ENCODE data around the gene BDH2.

BDH2 gene

GRCh38 chr4:103136671-103137445, 37.2 kb upstream of the BDH2 start:
- Histone ChIP-seq H3K4me2 (ENCODE audit: low read length) (no peak overlapping the region), H3K27ac (ENCODE audit: low read depth, low read length) (no peak overlapping the region), H3K4me3 (ENCODE audit: low read length) (no peak overlapping the region), H3K9me2 (replicated peaks; ENCODE audit: control insufficient read depth, low read length) (no peaks in the 10 kb centered on the region), H3K27me3 (ENCODE audit: control insufficient read depth, low read length) (no peaks in the 10 kb centered on the region), H4K20me1 (ENCODE audit: control insufficient read depth, insufficient read depth, low read depth, low read length) (no peaks in the 10 kb centered on the region), H3K9me3 (ENCODE audit: control insufficient read depth, insufficient read depth, low read length) (no peaks in the 10 kb centered on the region), H3K36me3 (ENCODE audit: control insufficient read depth, low read length) (peaks cover 88% of the 10 kb centered on the region), H3F3A (ENCODE audit: control insufficient read depth, insufficient read depth) (no peaks in the 10 kb centered on the region), H3K4me1 (ENCODE audit: control insufficient read depth, low read length) (no peaks in the 10 kb centered on the region), H3K79me2 (ENCODE audit: control insufficient read depth, low read length) (no peaks in the 10 kb centered on the region)
- TF ChIP-seq, protein P1, sequence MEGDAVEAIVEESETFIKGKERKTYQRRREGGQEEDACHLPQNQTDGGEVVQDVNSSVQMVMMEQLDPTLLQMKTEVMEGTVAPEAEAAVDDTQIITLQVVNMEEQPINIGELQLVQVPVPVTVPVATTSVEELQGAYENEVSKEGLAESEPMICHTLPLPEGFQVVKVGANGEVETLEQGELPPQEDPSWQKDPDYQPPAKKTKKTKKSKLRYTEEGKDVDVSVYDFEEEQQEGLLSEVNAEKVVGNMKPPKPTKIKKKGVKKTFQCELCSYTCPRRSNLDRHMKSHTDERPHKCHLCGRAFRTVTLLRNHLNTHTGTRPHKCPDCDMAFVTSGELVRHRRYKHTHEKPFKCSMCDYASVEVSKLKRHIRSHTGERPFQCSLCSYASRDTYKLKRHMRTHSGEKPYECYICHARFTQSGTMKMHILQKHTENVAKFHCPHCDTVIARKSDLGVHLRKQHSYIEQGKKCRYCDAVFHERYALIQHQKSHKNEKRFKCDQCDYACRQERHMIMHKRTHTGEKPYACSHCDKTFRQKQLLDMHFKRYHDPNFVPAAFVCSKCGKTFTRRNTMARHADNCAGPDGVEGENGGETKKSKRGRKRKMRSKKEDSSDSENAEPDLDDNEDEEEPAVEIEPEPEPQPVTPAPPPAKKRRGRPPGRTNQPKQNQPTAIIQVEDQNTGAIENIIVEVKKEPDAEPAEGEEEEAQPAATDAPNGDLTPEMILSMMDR (IDR thresholded peaks at IDR 0.05; ENCODE audit: low read depth, low read length, poor library complexity, severe bottlenecking) = no peak
- no peak for TF ChIP-seq EZH2phosphoT487 (IDR thresholded peaks at IDR 0.05; ENCODE audit: borderline replicate concordance, low read length)

DNA sequence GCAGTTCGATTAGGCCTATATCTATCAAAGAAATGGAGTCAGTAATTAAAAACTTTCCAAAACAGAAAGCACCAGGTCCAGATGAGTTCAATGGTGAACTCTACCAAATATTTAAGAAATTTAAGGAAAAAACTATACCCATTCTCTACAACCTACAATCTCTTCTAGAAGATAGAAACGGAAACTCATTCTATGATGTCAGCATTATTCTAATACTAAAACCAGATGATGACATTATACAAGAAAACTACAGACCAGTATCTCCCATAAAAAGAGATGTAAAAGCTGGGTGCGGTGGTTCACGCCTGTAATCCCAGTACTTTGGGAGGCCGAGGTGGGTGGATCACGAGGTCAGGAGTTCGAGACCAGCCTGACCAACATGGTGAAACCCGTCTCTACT, 29.5 kb upstream of the BDH2 start:
- Histone ChIP-seq H3K9me2 (replicated peaks; ENCODE audit: control insufficient read depth, low read length) (no peaks in the 10 kb centered on the region), H3K27me3 (ENCODE audit: control insufficient read depth, low read length) (no peaks in the 10 kb centered on the region), H3K4me3 (ENCODE audit: low read length) (no peak overlapping the region), H4K20me1 (ENCODE audit: control insufficient read depth, insufficient read depth, low read depth, low read length) (no peaks in the 10 kb centered on the region), H3K4me1 (ENCODE audit: control insufficient read depth, low read length) (no peaks in the 10 kb centered on the region), H3K79me2 (ENCODE audit: control insufficient read depth, low read length) (no peaks in the 10 kb centered on the region; the same call in 1 of the 2 replicates), H3K36me3 (ENCODE audit: control insufficient read depth, low read length) (peaks cover 88% of the 10 kb centered on the region), H3K27ac (ENCODE audit: low read depth, low read length) (no peak overlapping the region), H3F3A (ENCODE audit: control insufficient read depth, insufficient read depth) (no peaks in the 10 kb centered on the region), H3K9me3 (ENCODE audit: control insufficient read depth, insufficient read depth, low read length) (no peaks in the 10 kb centered on the region), H3K4me2 (ENCODE audit: low read length) (no peak overlapping the region)
- TF ChIP-seq, protein P1 (IDR thresholded peaks at IDR 0.05; ENCODE audit: low read depth, low read length, poor library complexity, severe bottlenecking) = no peak
- TF ChIP-seq EZH2phosphoT487 (IDR thresholded peaks at IDR 0.05; ENCODE audit: borderline replicate concordance, low read length) = no peak

DNA sequence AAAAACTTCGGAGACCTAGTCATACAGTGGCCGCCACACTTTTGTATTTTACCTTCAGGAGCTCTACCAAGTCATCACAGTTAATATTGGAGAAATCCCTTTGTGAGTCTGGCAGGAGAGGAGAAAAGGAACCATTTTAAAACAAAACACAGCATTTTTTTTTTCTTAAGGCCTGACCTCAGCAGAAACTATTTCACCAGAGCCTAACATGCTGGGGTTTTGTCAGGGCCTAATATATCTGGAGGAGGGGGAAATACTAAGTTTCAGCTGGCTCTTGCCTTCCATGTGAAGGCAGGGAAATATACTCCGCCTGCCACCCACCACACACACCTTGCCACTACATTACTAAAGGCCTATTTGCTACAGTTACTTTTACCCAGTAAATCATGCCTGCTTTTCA, 26.5 kb upstream of the BDH2 start:
- TF ChIP-seq, protein P1 (IDR thresholded peaks at IDR 0.05; ENCODE audit: low read depth, low read length, poor library complexity, severe bottlenecking) = no peak
- TF ChIP-seq EZH2phosphoT487 (IDR thresholded peaks at IDR 0.05; ENCODE audit: borderline replicate concordance, low read length) = no peak
- no peaks in the 10 kb centered on the region for H4K20me1 ChIP-seq (ENCODE audit: control insufficient read depth, insufficient read depth, low read depth, low read length)
- H3K79me2 ChIP-seq (ENCODE audit: control insufficient read depth, low read length) = no peaks in the 10 kb centered on the region; the same call in 1 of the 2 replicates
- no peak overlapping the region for H3K4me3 ChIP-seq (ENCODE audit: low read length)
- H3F3A ChIP-seq (ENCODE audit: control insufficient read depth, insufficient read depth) = no peaks in the 10 kb centered on the region
- H3K9me3 ChIP-seq (ENCODE audit: control insufficient read depth, insufficient read depth, low read length) = no peaks in the 10 kb centered on the region
- H3K36me3 ChIP-seq (ENCODE audit: control insufficient read depth, low read length) = peaks cover 89% of the 10 kb centered on the region
- H3K27ac ChIP-seq (ENCODE audit: low read depth, low read length) = no peak overlapping the region
- no peaks in the 10 kb centered on the region for H3K4me1 ChIP-seq (ENCODE audit: control insufficient read depth, low read length)
- no peak overlapping the region for H3K4me2 ChIP-seq (ENCODE audit: low read length)
- no peaks in the 10 kb centered on the region for H3K27me3 ChIP-seq (ENCODE audit: control insufficient read depth, low read length)
- H3K9me2 ChIP-seq (replicated peaks; ENCODE audit: control insufficient read depth, low read length) = no peaks in the 10 kb centered on the region
